Measurements from ENCODE around the gene CEP128. TPM values are rescaled to one million over a fixed set of nuclear protein-coding genes. Genes with fewer than 3 reads are reported as not detected.

The CEP128 gene
- polyA plus RNA-seq, 4 donors = 0.22 to 2.2 (median 1.1) TPM

- Histone ChIP-seq H3K36me3 (ENCODE audit: control insufficient read depth in 3 of 3, insufficient read depth in 2 of 3, low read depth in 1 of 3, low read length in 3 of 3) (no peaks in the 10 kb centered on the region), H3K4me1 (ENCODE audit: control insufficient read depth in 3 of 3, insufficient read depth in 2 of 3, low read depth in 1 of 3, low read length in 2 of 3) (no peaks in the 10 kb centered on the region), H3K27me3 (ENCODE audit: control insufficient read depth in 3 of 3, insufficient read depth in 3 of 3, low read length in 3 of 3) (no peaks in the 10 kb centered on the region), H3K9me3 (ENCODE audit: control insufficient read depth in 2 of 2, insufficient read depth in 1 of 2, low read depth in 1 of 2, low read length in 1 of 2) (no peaks in the 10 kb centered on the region), H3K4me3 (ENCODE audit: low read depth in 1 of 3, low read length in 3 of 3) (no peak overlapping the region), H3K27ac (ENCODE audit: low read depth in 1 of 3, low read length in 2 of 3) (no peak overlapping the region)
- FAIRE-seq = no peak
- 75 to 88% (median 76%) methylated on average over 5 of the region's 5 CpGs for WGBS, 3 donors
- DNase-seq = no peak
These were observed 376.5 kb downstream of the CEP128 start for GRCh38 chr14:80565001-80565400.

- no peak overlapping the region for H3K27ac ChIP-seq (ENCODE audit: low read depth in 1 of 3, low read length in 2 of 3)
- FAIRE-seq (no peak), DNase-seq (no peak)
- H3K9me3 ChIP-seq (ENCODE audit: control insufficient read depth in 2 of 2, insufficient read depth in 1 of 2, low read depth in 1 of 2, low read length in 1 of 2) = no peaks in the 10 kb centered on the region
- H3K36me3 ChIP-seq (ENCODE audit: control insufficient read depth in 3 of 3, insufficient read depth in 2 of 3, low read depth in 1 of 3, low read length in 3 of 3) = no peaks in the 10 kb centered on the region
- no peaks in the 10 kb centered on the region for H3K4me1 ChIP-seq (ENCODE audit: control insufficient read depth in 3 of 3, insufficient read depth in 2 of 3, low read depth in 1 of 3, low read length in 2 of 3)
- H3K27me3 ChIP-seq (ENCODE audit: control insufficient read depth in 3 of 3, insufficient read depth in 3 of 3, low read length in 3 of 3) = no peaks in the 10 kb centered on the region
- no peak overlapping the region for H3K4me3 ChIP-seq (ENCODE audit: low read depth in 1 of 3, low read length in 3 of 3)
These were observed 377.5 kb downstream of the CEP128 start for GRCh38 chr14:80564051-80564450.

DNA sequence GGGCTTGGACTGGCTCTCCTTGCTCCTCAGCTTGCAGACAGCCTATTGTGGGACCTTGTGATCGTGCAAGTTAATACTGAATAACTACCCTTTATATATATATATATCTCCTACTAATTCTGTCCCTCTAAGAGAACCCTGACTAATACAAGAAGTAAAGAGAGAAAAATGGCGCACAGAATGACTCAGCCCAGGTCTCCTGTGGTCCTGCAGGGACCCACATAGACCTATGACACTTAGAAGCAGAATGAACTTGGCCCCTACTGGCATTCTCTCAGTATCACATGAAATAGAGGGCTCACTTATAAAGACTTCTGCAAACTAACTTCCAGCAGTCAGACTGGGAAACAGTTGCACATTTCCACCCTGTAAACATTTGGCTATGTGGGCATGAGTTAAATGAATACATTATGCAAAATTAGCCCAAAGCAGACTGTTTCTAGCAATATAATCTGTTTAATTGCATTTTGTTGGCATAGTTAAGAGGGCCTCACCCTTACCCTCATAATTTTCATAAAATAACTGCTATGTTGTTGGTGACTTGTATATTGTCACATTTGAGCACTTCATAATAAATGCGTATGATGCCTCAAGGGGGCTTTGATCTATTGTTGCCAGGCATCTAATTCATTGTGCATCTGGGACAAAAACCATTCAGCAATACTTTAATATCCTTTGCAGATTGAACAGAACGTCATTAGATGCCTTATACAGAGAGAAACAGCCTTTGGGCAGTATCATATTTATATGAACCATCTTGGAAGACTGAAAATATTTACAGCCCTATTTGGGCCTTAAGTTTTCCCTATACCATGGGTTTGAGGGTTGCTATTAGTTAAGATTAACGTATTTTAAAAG lies 380.5 kb downstream of the CEP128 start:
- Histone ChIP-seq H3K9me3 (ENCODE audit: control insufficient read depth in 2 of 2, insufficient read depth in 1 of 2, low read depth in 1 of 2, low read length in 1 of 2) (no peaks in the 10 kb centered on the region), H3K27me3 (ENCODE audit: control insufficient read depth in 3 of 3, insufficient read depth in 3 of 3, low read length in 3 of 3) (no peaks in the 10 kb centered on the region), H3K4me1 (ENCODE audit: control insufficient read depth in 3 of 3, insufficient read depth in 2 of 3, low read depth in 1 of 3, low read length in 2 of 3) (no peaks in the 10 kb centered on the region), H3K4me3 (ENCODE audit: low read depth in 1 of 3, low read length in 3 of 3) (no peak overlapping the region), H3K36me3 (ENCODE audit: control insufficient read depth in 3 of 3, insufficient read depth in 2 of 3, low read depth in 1 of 3, low read length in 3 of 3) (no peaks in the 10 kb centered on the region), H3K27ac (ENCODE audit: low read depth in 1 of 3, low read length in 2 of 3) (no peak overlapping the region)
- DNase-seq = no peak
- WGBS, 3 donors = 88 to 93% (median 89%) methylated on average over 5 of the region's 5 CpGs
- FAIRE-seq = no peak

GRCh38 chr14:80554139-80554538 lies 387.4 kb downstream of the CEP128 start:
- DNase-seq (no peak), FAIRE-seq (no peak)
- Histone ChIP-seq H3K27ac (ENCODE audit: low read depth in 1 of 3, low read length in 2 of 3) (no peak overlapping the region), H3K9me3 (ENCODE audit: control insufficient read depth in 2 of 2, insufficient read depth in 1 of 2, low read depth in 1 of 2, low read length in 1 of 2) (no peaks in the 10 kb centered on the region), H3K4me3 (ENCODE audit: low read depth in 1 of 3, low read length in 3 of 3) (no peak overlapping the region), H3K36me3 (ENCODE audit: control insufficient read depth in 3 of 3, insufficient read depth in 2 of 3, low read depth in 1 of 3, low read length in 3 of 3) (no peaks in the 10 kb centered on the region), H3K4me1 (ENCODE audit: control insufficient read depth in 3 of 3, insufficient read depth in 2 of 3, low read depth in 1 of 3, low read length in 2 of 3) (no peaks in the 10 kb centered on the region), H3K27me3 (ENCODE audit: control insufficient read depth in 3 of 3, insufficient read depth in 3 of 3, low read length in 3 of 3) (no peaks in the 10 kb centered on the region)
- WGBS, 3 donors = 85 to 94% (median 93%) methylated on average over 2 of the region's 2 CpGs

GRCh38 chr14:80549141-80549540 lies 392.4 kb downstream of the CEP128 start:
- Histone ChIP-seq H3K4me1 (ENCODE audit: control insufficient read depth in 3 of 3, insufficient read depth in 2 of 3, low read depth in 1 of 3, low read length in 2 of 3) (no peaks in the 10 kb centered on the region), H3K4me3 (ENCODE audit: low read depth in 1 of 3, low read length in 3 of 3) (no peak overlapping the region), H3K36me3 (ENCODE audit: control insufficient read depth in 3 of 3, insufficient read depth in 2 of 3, low read depth in 1 of 3, low read length in 3 of 3) (no peaks in the 10 kb centered on the region), H3K27ac (ENCODE audit: low read depth in 1 of 3, low read length in 2 of 3) (no peak overlapping the region), H3K27me3 (ENCODE audit: control insufficient read depth in 3 of 3, insufficient read depth in 3 of 3, low read length in 3 of 3) (no peaks in the 10 kb centered on the region), H3K9me3 (ENCODE audit: control insufficient read depth in 2 of 2, insufficient read depth in 1 of 2, low read depth in 1 of 2, low read length in 1 of 2) (no peaks in the 10 kb centered on the region)
- 88 to 95% (median 92%) methylated on average over 6 of the region's 6 CpGs for whole genome bisulfite sequencing, 3 donors
- FAIRE-seq (no peak), DNase-seq (no peak)

- Histone ChIP-seq H3K4me3 (ENCODE audit: low read depth in 1 of 3, low read length in 3 of 3) (no peak overlapping the region), H3K36me3 (ENCODE audit: control insufficient read depth in 3 of 3, insufficient read depth in 2 of 3, low read depth in 1 of 3, low read length in 3 of 3) (no peaks in the 10 kb centered on the region), H3K27ac (ENCODE audit: low read depth in 1 of 3, low read length in 2 of 3) (no peak overlapping the region), H3K27me3 (ENCODE audit: control insufficient read depth in 3 of 3, insufficient read depth in 3 of 3, low read length in 3 of 3) (no peaks in the 10 kb centered on the region), H3K9me3 (ENCODE audit: control insufficient read depth in 2 of 2, insufficient read depth in 1 of 2, low read depth in 1 of 2, low read length in 1 of 2) (no peaks in the 10 kb centered on the region), H3K4me1 (ENCODE audit: control insufficient read depth in 3 of 3, insufficient read depth in 2 of 3, low read depth in 1 of 3, low read length in 2 of 3) (no peaks in the 10 kb centered on the region)
- FAIRE-seq = no peak
- 84 to 88% (median 86%) methylated on average over 4 of the region's 4 CpGs for WGBS, 3 donors
- DNase-seq = no peak
These were observed 395.3 kb downstream of the CEP128 start for GRCh38 chr14:80545935-80546854.

DNA sequence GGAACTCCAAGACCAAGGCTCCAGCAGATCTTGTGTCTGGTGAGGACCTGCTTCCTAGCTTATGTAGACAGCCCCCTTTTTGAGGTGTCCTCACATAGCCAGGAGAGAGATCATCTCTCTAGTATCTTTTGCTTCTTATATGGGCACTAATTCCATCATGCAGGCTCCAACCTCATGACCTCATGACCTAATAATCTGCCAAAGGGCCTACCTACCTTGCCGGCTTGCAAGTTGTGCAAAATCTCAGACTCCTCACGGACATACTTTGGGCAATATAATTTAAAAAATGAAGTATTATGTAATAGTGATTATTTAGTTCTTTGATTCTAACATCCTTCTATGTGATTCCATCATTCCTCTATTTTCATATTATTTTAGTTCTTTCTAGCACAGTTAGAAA lies 397.2 kb downstream of the CEP128 start:
- FAIRE-seq = no peak
- H3K9me3 ChIP-seq (ENCODE audit: control insufficient read depth in 2 of 2, insufficient read depth in 1 of 2, low read depth in 1 of 2, low read length in 1 of 2) = peaks cover 2 to 9% of the 10 kb centered on the region in 2 donors
- no peaks in the 10 kb centered on the region for H3K27me3 ChIP-seq (ENCODE audit: control insufficient read depth in 3 of 3, insufficient read depth in 3 of 3, low read length in 3 of 3)
- no peaks in the 10 kb centered on the region for H3K36me3 ChIP-seq (ENCODE audit: control insufficient read depth in 3 of 3, insufficient read depth in 2 of 3, low read depth in 1 of 3, low read length in 3 of 3)
- DNase-seq = no peak
- no peaks in the 10 kb centered on the region for H3K4me1 ChIP-seq (ENCODE audit: control insufficient read depth in 3 of 3, insufficient read depth in 2 of 3, low read depth in 1 of 3, low read length in 2 of 3)
- 92 to 96% (median 93%) methylated on average over 2 of the region's 2 CpGs for WGBS, 3 donors
- no peak overlapping the region for H3K27ac ChIP-seq (ENCODE audit: low read depth in 1 of 3, low read length in 2 of 3)
- no peak overlapping the region for H3K4me3 ChIP-seq (ENCODE audit: low read depth in 1 of 3, low read length in 3 of 3)

DNA sequence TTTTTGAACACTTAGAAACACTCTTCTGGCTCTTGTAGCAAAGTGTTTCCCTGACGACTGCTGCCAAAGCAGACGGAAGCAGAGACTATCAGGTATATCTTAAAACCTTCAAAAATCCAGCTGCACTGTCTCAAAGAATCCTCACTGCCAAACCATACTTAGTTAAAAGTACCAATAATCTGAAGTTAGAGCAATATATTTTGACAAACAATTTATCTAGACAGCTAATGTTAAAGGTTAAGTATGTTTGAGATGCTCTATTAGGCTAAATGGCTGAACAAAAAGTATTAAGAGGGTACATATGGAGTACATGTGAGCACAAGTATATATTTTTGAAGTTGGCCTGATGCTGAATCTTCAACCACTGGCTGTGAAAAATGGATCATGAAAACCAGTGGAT lies 398.3 kb downstream of the CEP128 start:
- FAIRE-seq = no peak
- no peak overlapping the region for H3K4me3 ChIP-seq (ENCODE audit: low read depth in 1 of 3, low read length in 3 of 3)
- no peak overlapping the region for H3K27ac ChIP-seq (ENCODE audit: low read depth in 1 of 3, low read length in 2 of 3)
- H3K9me3 ChIP-seq (ENCODE audit: control insufficient read depth in 2 of 2, insufficient read depth in 1 of 2, low read depth in 1 of 2, low read length in 1 of 2) = peaks cover 2 to 9% of the 10 kb centered on the region in 2 donors
- H3K27me3 ChIP-seq (ENCODE audit: control insufficient read depth in 3 of 3, insufficient read depth in 3 of 3, low read length in 3 of 3) = no peaks in the 10 kb centered on the region
- no peaks in the 10 kb centered on the region for H3K36me3 ChIP-seq (ENCODE audit: control insufficient read depth in 3 of 3, insufficient read depth in 2 of 3, low read depth in 1 of 3, low read length in 3 of 3)
- DNase-seq = no peak
- no peaks in the 10 kb centered on the region for H3K4me1 ChIP-seq (ENCODE audit: control insufficient read depth in 3 of 3, insufficient read depth in 2 of 3, low read depth in 1 of 3, low read length in 2 of 3)
- 83 to 92% (median 91%) methylated on average over 2 of the region's 2 CpGs for WGBS, 3 donors

Measured in small intestine (tissue), 7 donors.